Suprapubic skin (tissue), 4 donors: ENCODE data around the gene MEI1. TPM values are rescaled to one million over a fixed set of nuclear protein-coding genes. Genes with fewer than 3 reads are reported as not detected.

ENCODE experiments used
- DNase-seq, 2 donors: peaks; one replicate each; pipeline ENCODE4 v3.0.0-alpha.2; 2019; ENCODE audit warnings: low spot score in 2 of 2
- H3K27ac ChIP-seq: fragments of 200-600 bp; sonication (generic); one replicate; pipeline ENCODE4 v1.5.1; 2019
- H3K27me3 ChIP-seq: fragments of 200-600 bp; sonication (generic); one replicate; pipeline ENCODE4 v1.5.1; 2019
- H3K36me3 ChIP-seq: fragments of 200-600 bp; sonication (generic); one replicate; pipeline ENCODE4 v1.5.1; 2019
- H3K4me1 ChIP-seq: fragments of 200-600 bp; sonication (generic); one replicate; pipeline ENCODE4 v1.5.1; 2019
- H3K4me3 ChIP-seq: fragments of 200-600 bp; sonication (generic); one replicate; pipeline ENCODE4 v1.5.1; 2019; ENCODE audit warnings: mild to moderate bottlenecking
- H3K9me3 ChIP-seq: fragments of 200-600 bp; sonication (generic); one replicate; pipeline ENCODE4 v1.5.1; 2019
- CTCF ChIP-seq, 2 donors: fragments of 200-600 bp in 1 of 2; fragments of 450-650 bp in 1 of 2; sonication (generic) in 1 of 2; IDR thresholded peaks; one replicate each; pipeline ENCODE4 v1.5.1; 2016 to 2019; ENCODE audit warnings: antibody characterized with exemption in 2 of 2, mild to moderate bottlenecking in 1 of 2, moderate library complexity in 1 of 2
- EP300 ChIP-seq: sonication (generic); formaldehyde crosslinking; IDR thresholded peaks from one replicate; pipeline ENCODE4 v1.6.1; 2017; ENCODE audit warnings: antibody characterized with exemption
- POLR2A ChIP-seq, 2 donors: fragments of 450-650 bp; IDR thresholded peaks; one replicate each; pipeline ENCODE4 v1.6.1; 2017; ENCODE audit warnings: antibody characterized with exemption in 2 of 2, mild to moderate bottlenecking in 2 of 2, moderate library complexity in 2 of 2
- POLR2AphosphoS5 ChIP-seq, 3 donors: sonication (generic); formaldehyde crosslinking; IDR thresholded peaks; one replicate each; pipeline ENCODE4 v1.6.1; 2017; ENCODE audit warnings: antibody characterized with exemption in 3 of 3
- WGBS: methylation state at CpG from one replicate; pipeline ENCODE4 v1.1.5; 2018; 5-methylcytosine and 5-hydroxymethylcytosine counted together
- total RNA-seq, 4 donors: library from RNA; depleted of rRNA; stranded (reverse); fragments of >200 nt; gene quantifications; one replicate each; pipeline ENCODE4 v1.1.0, GENCODE V29; 2016

Gene MEI1
- total RNA-seq, 4 donors from 2014 or later, result 0.72 to 5.0 TPM; not detected in 2

DNA sequence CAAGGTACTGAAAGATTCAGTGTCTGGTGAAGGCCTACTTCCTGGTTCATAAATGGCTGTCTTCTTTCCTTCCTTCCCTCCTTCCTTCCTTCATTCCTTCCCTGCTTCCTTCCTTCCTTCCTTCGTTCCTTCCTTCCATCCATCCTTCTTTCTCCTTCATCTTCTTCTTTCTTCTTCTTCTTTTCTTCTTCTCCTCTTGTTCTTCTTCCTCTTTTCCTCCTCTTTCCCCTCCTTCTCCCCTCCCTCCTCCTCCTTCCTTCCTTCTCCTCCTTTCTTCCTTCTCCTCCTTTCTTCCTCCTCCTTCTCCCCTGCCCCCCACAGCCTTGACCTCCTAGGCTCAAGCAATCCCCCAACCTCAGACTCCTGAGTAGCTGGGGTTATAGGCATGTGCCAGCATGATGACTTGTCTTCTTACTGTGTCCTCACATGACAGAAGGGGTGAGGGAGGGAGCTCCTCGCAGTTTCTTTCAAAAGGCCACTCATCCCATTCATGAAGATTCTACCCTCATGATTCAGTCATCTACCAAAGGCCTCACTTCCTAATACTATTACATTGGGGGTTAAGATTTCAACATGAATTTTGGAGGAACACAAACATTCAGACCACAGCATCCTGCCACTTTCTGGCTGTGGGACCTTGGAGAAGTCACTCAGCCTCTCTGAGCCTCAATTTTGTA, 78.6 kb downstream of the MEI1 start:
- Histone ChIP-seq H3K4me1 (peaks cover 7% of the 10 kb centered on the region), H3K4me3 (no peak overlapping the region), H3K9me3 (no peaks in the 10 kb centered on the region), H3K27ac (no peak overlapping the region), H3K27me3 (no peaks in the 10 kb centered on the region), H3K36me3 (no peaks in the 10 kb centered on the region)
- DNase-seq, result no peak
- WGBS, result 79% methylated on average over 2 of the region's 2 CpGs
- TF ChIP-seq EP300 (no peak), POLR2A (IDR thresholded peaks at IDR 0.05) (no peak), CTCF (IDR thresholded peaks at IDR 0.05) (no peak), POLR2AphosphoS5 (IDR thresholded peaks at IDR 0.05) (no peak)

DNA sequence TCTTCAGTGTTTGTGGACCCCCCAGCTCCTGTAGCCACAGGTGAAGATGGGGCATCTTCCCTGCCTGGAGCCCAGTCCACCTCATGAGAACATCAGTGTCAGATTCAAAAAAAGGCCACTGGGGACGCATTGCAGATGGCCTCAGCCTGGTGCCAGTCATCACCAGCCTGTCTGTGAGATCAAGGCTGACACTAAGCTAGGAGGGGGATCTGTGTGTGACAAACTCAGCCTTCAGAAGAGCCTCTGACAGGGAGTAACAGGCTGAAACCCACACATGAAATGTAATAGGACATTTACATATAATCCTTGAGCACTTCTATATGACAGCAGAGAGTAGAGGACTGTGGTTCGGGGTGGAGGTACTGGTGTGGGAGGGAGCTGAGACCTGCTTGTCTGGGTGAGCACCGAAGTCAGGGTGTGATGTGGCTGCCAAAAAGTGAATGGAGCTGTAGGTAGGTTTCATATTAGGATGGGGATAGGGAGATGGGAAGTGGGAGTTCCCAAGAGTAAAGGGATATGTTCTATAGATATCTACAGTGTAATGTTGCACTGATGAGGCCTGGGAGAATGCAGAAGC, 80.7 kb downstream of the MEI1 start:
- Histone ChIP-seq H3K27ac (no peak overlapping the region), H3K4me1 (peaks cover 7% of the 10 kb centered on the region), H3K27me3 (no peaks in the 10 kb centered on the region), H3K36me3 (no peaks in the 10 kb centered on the region), H3K9me3 (no peaks in the 10 kb centered on the region), H3K4me3 (no peak overlapping the region)
- 46% methylated on average over 3 of the region's 3 CpGs for WGBS
- TF ChIP-seq EP300 (no peak), POLR2AphosphoS5 (IDR thresholded peaks at IDR 0.05) (no peak), POLR2A (IDR thresholded peaks at IDR 0.05) (no peak), CTCF (IDR thresholded peaks at IDR 0.05) (no peak)
- no peak for DNase-seq

GRCh38 chr22:41780746-41781505, 81.6 kb downstream of the MEI1 start:
- H3K27ac ChIP-seq, result no peak overlapping the region
- peak; percentile 80 to 82 for DNase-seq
- TF ChIP-seq POLR2A (IDR thresholded peaks at IDR 0.05) (no peak), POLR2AphosphoS5 (IDR thresholded peaks at IDR 0.05) (no peak), CTCF (IDR thresholded peaks at IDR 0.05) (no peak), EP300 (no peak)
- peaks cover 7% of the 10 kb centered on the region for H3K4me1 ChIP-seq
- WGBS, result 67% methylated on average over 11 of the region's 11 CpGs
- H3K9me3 ChIP-seq, result no peaks in the 10 kb centered on the region
- no peak overlapping the region for H3K4me3 ChIP-seq
- H3K27me3 ChIP-seq, result no peaks in the 10 kb centered on the region
- H3K36me3 ChIP-seq, result no peaks in the 10 kb centered on the region

- Histone ChIP-seq H3K4me3 (no peak overlapping the region), H3K27ac (no peak overlapping the region), H3K36me3 (no peaks in the 10 kb centered on the region), H3K4me1 (peaks cover 7% of the 10 kb centered on the region), H3K27me3 (no peaks in the 10 kb centered on the region), H3K9me3 (no peaks in the 10 kb centered on the region)
- 50% methylated on average over 1 of the region's 1 CpG for WGBS
- TF ChIP-seq EP300 (no peak), POLR2AphosphoS5 (IDR thresholded peaks at IDR 0.05) (no peak)
- no peak for DNase-seq
Observed at GRCh38 chr22:41781507-41781906, 82.2 kb downstream of the MEI1 start.

DNA sequence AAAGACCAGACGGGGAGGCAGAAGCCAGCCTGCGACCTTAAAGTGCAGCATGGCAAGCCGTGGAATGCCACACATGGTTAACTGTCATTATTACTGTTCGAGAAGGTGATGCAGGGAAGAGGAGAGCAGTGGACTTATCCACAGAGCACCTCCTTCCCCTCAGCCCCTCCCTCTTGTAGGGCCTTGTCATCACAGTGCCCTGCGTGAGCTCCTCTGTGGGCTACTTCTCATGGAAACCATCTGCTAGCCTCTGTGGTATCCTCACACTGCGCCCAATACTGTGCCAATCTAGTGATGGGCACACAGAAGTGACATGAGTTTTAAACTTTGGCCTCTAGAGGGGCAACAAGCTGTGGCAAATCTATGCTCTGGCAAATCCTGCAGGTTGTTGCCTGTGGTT, 83.0 kb downstream of the MEI1 start:
- TF ChIP-seq POLR2AphosphoS5 (IDR thresholded peaks at IDR 0.05) (no peak), EP300 (no peak), CTCF (IDR thresholded peaks at IDR 0.05) (no peak), POLR2A (IDR thresholded peaks at IDR 0.05) (no peak)
- Histone ChIP-seq H3K36me3 (no peaks in the 10 kb centered on the region), H3K9me3 (no peaks in the 10 kb centered on the region), H3K27me3 (no peaks in the 10 kb centered on the region), H3K27ac (no peak overlapping the region), H3K4me3 (no peak overlapping the region), H3K4me1 (peaks cover 7% of the 10 kb centered on the region)
- no peak for DNase-seq
- WGBS, result 86% methylated on average over 5 of the region's 6 CpGs
